HG02642 (cell line): ENCODE results near the gene KRT6C.
"Not testable (repeated sequence)": the region's sequence is repeated elsewhere in the genome, so short reads cannot be mapped to it uniquely, and the experiment has no call there.

Source experiments
- ATAC-seq: cut with Tn5 transposase; IDR thresholded peaks from one replicate; pipeline ENCODE4 v1.9.1; 2021; ENCODE audit warnings: mild to moderate bottlenecking; ENCODE audit not compliant: unreplicated experiment, poor library complexity

Gene KRT6C

DNA sequence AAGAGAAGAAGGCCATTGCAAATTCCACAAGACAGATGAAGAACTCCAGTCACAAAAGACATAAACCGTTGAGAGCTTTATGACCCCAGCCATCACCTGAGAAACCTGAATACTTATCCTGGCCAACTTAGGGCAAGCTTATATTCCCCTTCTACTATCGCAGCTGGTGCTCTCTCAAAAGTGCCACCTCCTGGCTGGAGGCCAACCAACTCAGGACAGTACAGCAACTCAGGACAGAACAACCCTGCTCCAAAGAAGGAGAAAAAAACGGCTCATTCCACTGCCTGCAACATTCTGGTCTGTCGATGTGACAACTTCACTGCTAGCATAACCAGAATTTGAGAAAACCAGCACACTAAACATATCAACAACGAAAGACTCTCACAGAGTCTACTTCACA is 11.9 kb downstream of the KRT6C start:
- no peak for ATAC-seq

DNA sequence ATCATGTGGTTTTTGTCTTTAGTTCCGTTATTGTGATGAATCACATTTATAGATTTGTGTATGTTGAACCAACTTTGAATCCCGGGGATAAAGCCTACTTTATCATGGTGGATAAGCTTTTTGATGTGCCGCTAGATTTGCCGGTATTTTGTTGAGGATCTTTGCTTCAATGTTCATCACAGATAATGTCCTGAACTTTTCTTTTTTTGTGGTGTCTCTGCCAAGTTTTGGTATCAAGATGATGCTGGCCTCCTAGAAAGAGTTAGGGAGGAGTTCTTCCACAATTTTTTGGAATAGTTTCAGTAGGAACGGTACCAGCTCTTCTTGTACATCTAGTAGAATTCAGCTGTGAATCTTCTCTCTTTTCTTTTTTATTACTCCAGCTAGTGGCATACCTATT is 14.7 kb downstream of the KRT6C start:
- no peak for ATAC-seq

DNA sequence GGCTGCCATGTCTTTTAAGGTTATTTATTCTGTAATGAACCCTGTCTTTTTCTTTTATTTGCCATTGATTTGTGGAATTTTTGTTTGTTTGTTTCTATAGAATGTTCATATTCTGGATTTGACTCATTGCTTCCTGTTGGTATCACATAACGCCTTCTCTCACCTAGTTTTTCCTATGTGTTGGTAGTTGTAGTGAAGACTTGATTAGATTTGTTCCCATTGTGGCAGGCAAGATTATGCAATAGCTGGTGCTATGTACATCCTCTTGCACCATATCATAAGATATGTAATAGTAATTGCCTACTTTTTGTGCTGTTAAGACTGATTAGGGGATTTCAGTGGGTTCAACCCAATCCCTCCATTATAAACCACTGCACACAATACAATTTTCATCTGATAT is 17.8 kb downstream of the KRT6C start:
- ATAC-seq = no peak

DNA sequence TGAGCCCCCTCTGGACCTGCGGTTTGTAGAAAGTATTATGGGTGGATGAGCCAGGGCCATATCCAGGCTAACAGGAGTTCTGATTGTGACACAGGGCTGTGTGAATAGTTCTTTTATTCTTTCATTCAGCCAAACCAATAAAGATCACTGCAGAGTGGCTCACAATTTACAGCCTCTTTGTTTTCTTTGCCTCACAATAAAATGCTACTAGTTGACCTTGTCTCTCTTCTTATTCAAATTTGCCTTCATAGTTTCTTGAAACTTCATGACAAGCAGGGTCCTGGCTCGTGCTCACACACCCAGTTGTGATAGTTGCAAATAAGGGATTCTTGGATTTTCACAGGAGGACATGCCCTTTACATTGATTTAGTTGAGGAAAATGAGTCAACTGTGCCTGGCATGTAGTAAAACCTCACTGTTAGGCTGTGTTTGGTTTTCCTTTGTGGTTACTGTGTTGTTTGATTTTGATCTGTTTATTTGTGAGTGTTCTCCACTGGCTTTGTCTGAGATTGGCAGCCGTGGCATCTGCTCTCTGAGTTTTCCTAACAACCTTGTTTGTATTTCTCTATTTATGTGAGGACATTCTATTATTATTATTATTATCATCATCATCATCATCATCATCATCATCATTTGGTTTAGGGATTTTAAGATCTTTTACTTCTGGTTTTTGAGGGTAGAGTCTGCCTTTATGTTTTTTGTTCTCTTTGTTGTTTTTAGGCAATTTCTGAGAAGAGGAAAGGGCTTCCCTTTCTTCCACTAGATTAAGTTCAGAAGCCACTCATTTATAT is 19.0 kb downstream of the KRT6C start:
- no peak for ATAC-seq

DNA sequence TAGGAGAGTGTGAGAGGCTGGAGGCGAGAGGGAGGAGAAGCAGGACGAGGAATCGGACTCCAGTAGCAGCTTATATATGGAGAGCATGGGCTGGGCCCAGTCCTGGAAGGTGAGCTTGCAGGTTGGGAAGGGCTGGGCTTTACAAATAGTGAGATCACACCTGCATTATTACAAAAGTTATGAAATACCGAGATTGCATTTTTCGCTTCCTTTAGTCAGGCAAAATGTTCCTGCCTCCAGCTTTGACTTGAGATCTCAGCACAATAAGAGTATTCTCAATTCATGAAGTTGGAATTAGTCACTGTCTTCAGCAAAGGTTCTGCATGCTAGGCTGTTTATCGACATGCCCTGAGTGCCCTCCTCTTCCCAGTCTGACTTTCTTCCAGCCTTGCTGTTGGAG is 21.5 kb downstream of the KRT6C start, which contains the start of gene KRT6B:
Gene KRT6B (minus strand): TSS at position 46 of the 400 bp plus-strand sequence. CDS start 68 bp downstream, outside the sequence.
- ATAC-seq = no peak

DNA sequence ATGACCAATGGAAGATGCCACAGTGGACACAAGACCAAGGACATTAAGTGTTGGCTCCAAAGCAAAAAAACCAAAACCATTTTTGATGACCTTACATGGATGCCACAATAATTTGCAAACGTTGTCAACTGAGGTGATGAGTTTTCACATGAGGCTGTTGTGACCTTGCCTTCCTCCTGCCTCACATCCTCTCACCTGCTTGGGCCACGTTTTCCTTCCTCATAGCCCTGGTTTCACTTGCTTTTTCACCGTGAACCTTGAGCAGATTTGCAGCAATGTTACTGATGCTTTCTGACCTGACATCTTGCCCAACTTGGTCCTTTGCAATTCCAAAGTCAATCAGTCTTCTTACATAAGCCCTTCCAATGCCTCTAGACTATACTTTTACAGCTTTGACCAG is 25.4 kb downstream of the KRT6C start:
- ATAC-seq = no peak

DNA sequence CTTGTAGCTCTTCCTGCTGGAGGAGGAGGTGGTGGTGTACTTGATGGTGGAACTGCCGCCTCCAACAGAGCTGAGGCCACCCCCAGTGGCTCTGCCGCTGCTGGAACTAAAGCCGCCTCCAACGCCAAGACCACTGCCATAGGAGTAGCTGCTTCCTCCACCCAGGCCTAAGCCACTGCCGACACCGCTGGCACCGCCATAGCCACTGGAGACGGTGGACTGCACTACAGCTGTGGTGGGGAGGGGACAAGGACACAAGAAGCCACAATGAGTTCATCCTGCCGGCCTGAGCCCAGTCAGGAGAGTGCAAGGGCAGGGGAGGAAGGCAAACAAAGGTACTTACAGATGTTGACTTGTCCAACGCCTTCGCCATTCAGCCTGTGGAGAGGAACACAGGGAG is 26.4 kb downstream of the KRT6C start:
- not testable (repeated sequence) for ATAC-seq

DNA sequence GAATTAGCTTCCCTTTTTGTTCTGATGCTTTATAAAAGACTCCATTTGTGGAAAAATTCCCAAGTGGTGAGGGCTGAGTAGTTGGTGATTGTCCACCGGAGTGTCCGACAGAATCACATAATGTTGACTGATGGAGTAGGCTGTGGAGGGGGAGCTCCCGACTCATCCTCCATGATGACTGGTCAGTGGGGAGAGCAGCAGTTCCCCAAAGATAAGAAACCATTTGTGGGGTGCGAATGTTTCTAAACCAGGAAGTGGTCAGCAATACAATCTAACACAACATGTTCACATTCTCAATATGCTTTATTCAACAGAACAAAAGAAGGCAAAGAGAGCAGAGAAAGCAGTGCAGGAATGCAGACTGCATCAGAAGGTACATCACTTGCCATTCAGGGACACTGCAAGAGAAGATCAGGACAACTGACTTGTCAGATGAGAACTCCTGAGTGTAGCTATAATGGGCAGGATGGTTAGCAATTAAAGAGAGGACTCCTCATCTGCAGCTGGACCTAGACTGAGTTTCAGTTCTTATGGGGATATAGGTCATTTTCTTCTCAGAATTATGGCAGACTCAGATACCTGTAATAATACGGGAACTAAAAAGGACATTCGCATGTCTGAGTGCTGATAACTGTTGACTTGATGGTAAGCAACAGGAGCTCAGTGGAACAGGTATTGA is 27.1 kb downstream of the KRT6C start:
- no peak for ATAC-seq

DNA sequence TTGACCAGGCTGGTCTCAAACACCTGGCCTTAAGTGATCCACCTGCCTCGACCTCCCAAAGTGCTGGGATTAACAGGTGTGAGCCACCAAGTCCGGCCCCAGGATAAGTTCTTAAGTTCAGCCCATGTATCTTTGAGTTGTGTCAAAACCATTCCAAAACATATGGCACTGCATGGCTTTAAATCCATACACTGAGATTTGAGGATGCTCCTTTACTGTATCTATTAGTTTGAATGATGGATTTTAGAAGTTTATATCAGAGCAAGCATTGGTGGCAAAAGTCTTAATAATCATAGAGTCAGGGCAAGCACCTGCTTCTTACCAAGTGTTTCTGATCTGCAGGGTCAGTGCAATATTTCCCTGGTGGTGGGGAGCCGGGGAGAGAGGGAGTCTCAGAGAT is 27.7 kb downstream of the KRT6C start:
- no peak for ATAC-seq

DNA sequence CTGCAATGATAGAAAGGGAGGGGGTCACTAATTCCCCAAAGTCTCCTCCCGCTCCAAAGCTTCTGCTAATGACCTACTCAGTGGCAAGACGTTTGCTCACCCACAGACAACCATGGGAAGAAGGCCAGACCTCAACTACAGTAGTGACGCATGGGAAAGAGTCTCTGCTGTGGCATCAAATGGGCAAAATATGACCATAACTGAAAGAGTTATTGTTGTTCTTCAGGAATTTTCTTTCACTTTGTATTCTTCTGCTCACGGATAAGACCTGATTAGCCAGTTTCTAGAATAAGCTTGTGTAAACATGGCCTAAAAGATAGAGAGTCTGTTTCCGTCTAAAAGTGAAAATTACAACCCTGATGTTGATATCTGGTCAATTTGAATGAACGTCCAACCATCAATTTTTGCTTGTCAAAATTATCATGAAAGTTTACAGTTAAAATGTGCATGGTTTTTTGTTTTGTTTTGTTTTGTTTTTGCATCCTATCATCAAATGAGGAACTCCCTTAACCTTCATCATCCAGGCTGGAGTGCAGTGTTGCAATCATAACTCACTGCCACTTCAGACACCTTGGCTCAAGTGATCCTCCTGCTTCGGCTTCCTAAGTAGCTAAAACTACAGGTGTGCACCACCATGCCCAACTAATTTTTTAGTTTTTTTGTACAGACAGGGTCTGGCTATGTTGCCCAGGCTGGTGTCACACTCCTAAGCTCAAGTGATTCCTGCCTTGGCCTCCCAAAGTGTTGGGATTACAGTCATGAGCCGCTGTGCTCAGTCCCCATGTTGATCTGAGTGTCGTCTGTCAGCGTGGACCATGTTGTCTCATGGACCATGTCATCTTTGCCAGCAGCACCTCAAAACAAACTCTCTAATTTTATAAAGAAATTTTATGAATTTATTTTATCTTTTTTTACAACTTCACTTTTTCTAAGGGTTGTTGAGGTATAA is 28.7 kb downstream of the KRT6C start:
- no peak for ATAC-seq

DNA sequence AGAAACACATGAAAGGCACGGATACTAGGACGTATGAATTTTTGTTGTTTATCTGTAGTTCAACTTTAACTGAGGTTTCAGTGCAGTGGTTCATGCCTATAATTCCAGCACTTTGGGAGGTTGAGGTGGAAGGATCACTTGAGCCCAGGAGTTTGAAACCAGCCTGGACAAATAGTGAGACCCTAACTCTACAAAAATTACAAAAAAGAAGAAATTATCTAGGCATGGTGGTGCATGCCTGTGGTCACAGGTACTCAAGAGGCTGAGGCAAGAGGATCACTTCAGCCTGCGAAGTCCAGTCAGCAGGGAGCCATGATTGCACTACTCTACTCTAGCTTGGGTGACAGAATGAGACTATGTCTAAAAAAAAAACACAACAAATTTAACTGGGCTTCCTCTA is 29.6 kb downstream of the KRT6C start:
- ATAC-seq = no peak

DNA sequence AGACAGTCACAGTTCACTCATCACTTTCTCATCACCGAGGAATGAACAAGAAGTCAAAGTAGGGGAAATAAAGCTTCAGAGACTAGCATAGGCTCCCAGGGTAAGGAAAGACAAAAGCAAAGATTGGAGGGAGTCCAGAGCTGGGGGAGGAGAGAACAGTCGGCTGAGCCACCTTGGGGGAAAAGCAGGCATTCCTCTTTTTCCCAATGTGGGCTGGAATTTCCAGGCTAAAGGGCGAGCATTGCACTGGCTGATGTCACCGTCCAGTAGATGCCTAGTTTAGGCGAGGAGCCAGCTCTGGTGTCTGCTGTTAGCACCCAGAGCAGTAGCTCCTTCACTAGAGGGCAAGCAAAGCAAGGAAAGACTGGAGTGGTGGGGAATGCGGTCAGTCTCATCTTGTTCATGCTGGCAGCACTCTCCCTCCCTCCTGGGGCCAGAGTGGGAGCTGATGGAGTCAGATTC is 31.0 kb downstream of the KRT6C start:
- ATAC-seq = no peak

DNA sequence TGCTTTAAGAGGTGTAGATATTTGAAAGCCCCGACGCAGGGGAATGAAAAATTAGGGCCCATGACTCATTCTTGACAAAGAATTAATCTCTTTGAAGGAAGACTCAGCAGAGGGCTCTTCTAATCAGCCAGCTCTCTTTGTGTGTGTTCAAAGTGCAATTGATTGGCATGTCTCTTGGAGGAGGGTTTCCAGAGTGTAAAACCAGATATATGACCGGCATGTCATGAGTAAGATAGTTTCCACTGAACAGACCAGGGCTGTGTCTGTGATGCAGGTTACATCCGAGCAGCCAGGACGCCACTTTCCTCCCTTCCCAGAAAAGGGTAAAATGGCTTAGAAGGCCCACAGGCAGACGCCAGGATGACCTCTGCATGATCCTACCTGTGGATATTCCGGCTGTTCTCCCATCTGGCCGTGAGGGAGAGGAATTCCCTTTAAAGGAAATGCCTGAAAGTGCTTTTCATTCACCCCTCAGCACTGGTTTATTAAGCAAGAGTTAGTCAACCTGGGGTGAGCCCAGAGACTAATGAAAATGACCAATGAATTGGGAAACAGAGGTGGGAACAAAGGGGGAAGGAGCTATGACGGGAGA is 32.2 kb downstream of the KRT6C start:
- ATAC-seq = no peak

DNA sequence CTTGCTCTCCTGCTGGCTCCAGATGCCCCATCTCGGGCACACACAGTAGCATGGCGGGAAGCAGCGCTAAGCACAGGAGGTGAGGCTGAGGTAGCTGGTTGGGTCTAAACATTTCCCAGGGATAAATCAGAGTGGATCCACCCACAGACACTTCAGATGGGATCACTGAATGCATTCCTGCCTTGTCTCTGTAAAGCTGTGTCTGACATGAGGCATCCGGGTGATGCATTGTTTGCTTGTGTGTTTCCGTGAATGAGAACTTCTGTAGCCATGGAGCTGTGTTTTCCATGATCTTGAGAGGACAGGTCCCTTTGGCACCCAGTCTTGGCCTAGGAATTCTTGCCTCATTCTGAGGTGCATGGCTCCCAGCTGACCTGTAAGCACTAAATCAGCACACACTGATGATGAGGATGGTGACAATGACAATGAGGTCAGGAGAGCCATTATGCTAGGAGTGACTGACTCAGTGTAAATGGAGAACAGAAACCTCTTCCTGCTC is 32.7 kb downstream of the KRT6C start:
- no peak for ATAC-seq

DNA sequence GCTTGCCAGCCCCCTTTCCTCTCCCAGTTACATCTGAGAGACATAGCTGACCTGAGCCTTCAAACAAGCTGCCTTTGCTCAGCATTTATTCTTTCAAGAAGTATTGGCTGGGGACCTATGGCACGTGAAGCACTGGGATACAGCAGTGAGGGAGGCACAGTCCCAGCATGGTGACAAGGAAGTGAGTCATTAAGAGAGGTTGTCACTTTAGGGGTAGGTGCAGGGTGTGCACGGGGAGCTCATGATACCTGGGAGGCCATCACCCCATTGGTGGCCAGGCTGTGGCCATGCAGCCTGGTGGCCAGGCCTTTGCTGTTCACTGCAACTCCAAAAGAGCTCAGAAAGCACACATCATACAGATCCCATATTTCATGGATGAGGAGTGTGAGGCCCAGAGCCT is 33.8 kb downstream of the KRT6C start:
- ATAC-seq = no peak

DNA sequence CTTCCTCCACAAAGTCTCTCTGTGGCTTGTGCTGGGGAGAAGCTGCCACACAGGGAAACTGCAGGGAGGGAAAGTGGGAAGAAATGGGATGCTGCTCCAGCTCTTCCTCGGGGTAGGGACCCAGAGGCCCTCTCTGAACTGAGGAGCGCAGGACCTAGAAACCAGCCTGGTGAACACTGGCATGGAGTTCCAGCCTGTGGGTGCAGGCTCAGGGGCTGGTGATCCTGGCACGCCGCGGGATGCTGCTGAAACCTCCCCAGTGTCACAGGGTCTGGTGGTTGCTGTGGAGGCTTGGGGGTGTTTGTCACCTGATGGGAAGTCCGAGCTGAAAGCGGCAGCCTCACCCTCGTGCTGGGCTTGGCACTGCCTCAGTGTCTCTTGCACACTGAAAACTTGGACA is 34.2 kb downstream of the KRT6C start:
- ATAC-seq = no peak

DNA sequence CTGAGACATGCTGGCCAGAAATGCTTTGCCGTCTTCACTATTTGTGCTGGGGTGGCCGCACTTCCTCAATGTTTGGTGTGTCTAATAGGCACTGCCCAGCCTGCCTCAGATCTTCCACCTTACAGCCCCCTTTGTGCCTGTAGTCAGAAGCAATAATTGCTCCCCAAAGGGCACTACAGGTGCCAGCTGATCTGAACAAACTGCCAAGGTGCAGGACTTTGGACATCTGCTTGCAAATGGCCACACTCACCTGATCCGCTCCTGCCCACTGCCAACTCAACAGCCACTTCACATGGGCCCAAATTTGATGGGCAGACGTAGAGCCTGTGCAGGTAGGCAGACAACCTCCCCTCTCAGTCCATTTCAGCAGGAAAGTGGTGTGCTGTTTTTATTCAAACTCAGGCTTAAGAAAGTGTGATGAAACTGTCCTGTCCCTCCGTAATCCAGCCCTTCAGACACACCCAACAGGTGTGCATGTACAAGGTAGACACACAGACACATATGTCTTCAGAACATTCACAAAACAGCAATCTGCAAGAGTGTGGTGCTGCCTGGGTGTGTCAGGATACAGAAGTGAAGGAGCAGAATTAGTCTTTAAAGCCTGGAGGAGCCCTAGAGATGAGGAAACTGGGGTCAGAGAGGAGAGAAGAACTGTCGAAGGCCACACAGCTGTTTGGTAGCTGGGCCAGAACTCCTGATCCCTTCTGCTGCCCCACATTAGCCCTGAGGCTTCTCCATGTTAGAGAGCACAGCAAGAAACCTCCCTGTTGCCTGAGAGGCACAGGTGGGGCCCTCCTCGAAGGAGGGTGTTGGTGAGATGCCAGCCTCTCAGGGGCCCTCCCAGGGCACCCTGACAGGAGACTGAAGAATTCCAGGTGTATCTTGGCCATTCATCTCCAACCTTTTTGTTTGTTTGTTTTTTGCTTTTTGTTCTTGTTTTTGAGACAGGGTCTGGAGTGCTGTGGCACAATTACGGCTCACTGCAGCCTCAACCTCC is 35.0 kb downstream of the KRT6C start:
- no peak for ATAC-seq

DNA sequence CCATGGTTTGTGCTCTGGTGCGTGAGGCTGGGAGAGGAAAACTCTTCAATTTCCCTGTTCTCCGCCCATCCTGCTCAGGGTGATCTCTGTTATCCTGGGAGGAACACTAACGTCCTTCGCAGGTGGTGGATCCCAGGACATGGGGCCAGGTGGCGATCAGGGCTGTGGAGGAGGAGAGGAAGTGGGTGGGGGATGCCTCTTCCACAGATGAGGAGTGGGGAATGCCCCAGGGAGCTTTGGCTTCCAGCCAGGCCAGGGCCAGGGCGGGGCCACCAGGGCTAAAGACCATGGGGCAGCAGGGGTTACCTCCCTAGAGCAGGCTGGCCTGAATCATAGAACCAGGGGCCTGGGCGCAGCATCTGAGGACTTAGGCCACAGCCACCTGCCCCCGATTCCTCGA is 36.1 kb downstream of the KRT6C start:
- ATAC-seq = no peak
